Pancreas (tissue), 10 donors: ENCODE results near the gene NUP43. TPM values are rescaled to one million over a fixed set of nuclear protein-coding genes. Genes with fewer than 3 reads are reported as not detected.
A peak's percentile ranks its signal among the peaks of the same experiment; 100 is the strongest.

Experiments used
- ATAC-seq, 4 donors: fragments of 200-7000 bp; cut with Tn5 transposase; one replicate each; pipeline versions ENCODE4 v1.8.0 to v1.9.1; 2020; ENCODE audit warnings: mild to moderate bottlenecking in 4 of 4, moderate library complexity in 4 of 4
- DNase-seq, 6 donors: peaks; one replicate each; pipeline ENCODE4 v3.0.0-alpha.2; 2020
- FAIRE-seq: peaks from 2 replicates; lab custom pipeline; 2012; peaks lifted over from hg19 to GRCh38; lab: Jason Lieb, UNC
- H3K27ac ChIP-seq, 4 donors: fragments of 200-600 bp; sonication (generic); 1 replicate in 3 of 4; 2 replicates in 1 of 4; pipeline versions ENCODE4 v1.5.0 to v1.8.0; 2020
- H3K27me3 ChIP-seq, 4 donors: fragments of 200-600 bp; one replicate each; pipeline ENCODE4 v1.8.0; 2021
- H3K36me3 ChIP-seq, 3 donors: fragments of 200-600 bp; sonication (generic) in 1 of 3; one replicate each; pipeline versions ENCODE4 v1.5.0 to v1.8.0; 2020 to 2021
- H3K4me1 ChIP-seq, 3 donors: fragments of 200-600 bp; one replicate each; pipeline ENCODE4 v1.8.0; 2021
- H3K4me3 ChIP-seq, 4 donors: fragments of 200-600 bp; sonication (generic) in 2 of 4; one replicate each; pipeline versions ENCODE4 v1.5.0 to v1.8.0; 2020 to 2021
- H3K9me3 ChIP-seq, 4 donors: fragments of 200-600 bp; one replicate each; pipeline ENCODE4 v1.8.0; 2021
- WGBS, 2 donors: extraction: QIAGEN DNeasy Blood & Tissue Kit; methylation state at CpG; one replicate each; pipeline ENCODE4 v1.1.7; 2013; 5-methylcytosine and 5-hydroxymethylcytosine counted together
- intact Hi-C, 3 donors: fragments of 100-400 bp; cut with DNase I; formaldehyde crosslinking; loops; one replicate each; pipeline versions ENCODE4 v1.11.1 to v1.14.2; 2022
- polyA plus RNA-seq, 2 donors: library from polyadenylated mRNA; stranded (reverse); fragments of 200-250 nt; gene quantifications; one replicate each; pipeline ENCODE4 v1.2.3, GENCODE V29; 2013
- total RNA-seq, 6 donors: library from RNA; stranded (reverse); fragmentation: NEBNext Ultra II Directional in 4 of 6; extraction: Animal tissue kit (Norgen Biotek cat#: 25700) in 4 of 6; gene quantifications; one replicate each; pipeline versions ENCODE4 v1.2.1 to v1.2.4, GENCODE V29; 2021 to 2023
- TF ChIP-seq, protein P1 (sequence below), 4 donors: fragments of 200-600 bp; sonication (generic) in 3 of 4; IDR thresholded peaks; one replicate each; pipeline versions ENCODE4 v1.5.0 to v1.8.0; 2021; ENCODE audit warnings: antibody characterized with exemption in 4 of 4
- donor health status: healthy with polysubstance abuse.
- donor health status: DM: no; HTN: no; CAD: no; lungs with moderate emphysema.
- donor health status: DM: no; HTN: no; CAD: no.
- donor health status: control.
- donor health status: control.
- donor health status: Bipolar disorder and iron deficiency.
- donor health status: DM: yes; HTN: yes; CAD: no.
- donor health status: DM: no; HTN: no; CAD: no.
- donor health status: DM: no; HTN: no; CAD: no.
- donor health status: DM: yes; HTN: yes; CAD: no.

Gene NUP43
- total and polyA plus RNA-seq, 8 donors, result 7.2 to 21.0 (median 15.3) TPM

DNA sequence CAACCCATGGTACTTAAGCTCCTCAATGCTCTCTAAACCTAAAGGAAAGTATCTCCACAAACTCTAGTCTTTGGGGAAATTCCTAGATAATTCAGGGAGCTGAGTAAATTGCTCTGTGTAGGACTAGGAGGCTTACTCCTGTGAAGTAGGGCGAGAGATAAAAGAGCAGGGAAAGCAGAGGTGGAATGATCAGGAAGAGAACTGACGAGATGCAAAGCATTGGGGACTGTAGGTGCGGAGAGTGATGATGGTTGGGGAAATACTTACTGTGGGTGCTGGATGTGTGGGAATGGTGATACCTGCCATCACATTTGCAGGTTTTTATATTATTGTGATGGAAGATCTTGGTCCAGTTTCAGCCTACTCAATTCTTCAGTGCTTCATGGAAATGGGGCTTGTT is 26.8 kb downstream of the NUP43 start:
- no peaks in the 10 kb centered on the region for H3K36me3 ChIP-seq
- DNase-seq (no peak), FAIRE-seq (no peak), ATAC-seq (no peak)
- H3K27ac ChIP-seq, result no peak overlapping the region
- intact Hi-C loops, result no loop called here
- 93 to 98% methylated on average over 3 of the region's 3 CpGs for WGBS, 2 donors
- H3K27me3 ChIP-seq, result no peaks in the 10 kb centered on the region
- H3K4me1 ChIP-seq, result peaks cover 13 to 20% (median 13%) of the 10 kb centered on the region in 3 donors
- H3K4me3 ChIP-seq, result no peak overlapping the region
- H3K9me3 ChIP-seq, result no peaks in the 10 kb centered on the region
- TF ChIP-seq, protein P1, sequence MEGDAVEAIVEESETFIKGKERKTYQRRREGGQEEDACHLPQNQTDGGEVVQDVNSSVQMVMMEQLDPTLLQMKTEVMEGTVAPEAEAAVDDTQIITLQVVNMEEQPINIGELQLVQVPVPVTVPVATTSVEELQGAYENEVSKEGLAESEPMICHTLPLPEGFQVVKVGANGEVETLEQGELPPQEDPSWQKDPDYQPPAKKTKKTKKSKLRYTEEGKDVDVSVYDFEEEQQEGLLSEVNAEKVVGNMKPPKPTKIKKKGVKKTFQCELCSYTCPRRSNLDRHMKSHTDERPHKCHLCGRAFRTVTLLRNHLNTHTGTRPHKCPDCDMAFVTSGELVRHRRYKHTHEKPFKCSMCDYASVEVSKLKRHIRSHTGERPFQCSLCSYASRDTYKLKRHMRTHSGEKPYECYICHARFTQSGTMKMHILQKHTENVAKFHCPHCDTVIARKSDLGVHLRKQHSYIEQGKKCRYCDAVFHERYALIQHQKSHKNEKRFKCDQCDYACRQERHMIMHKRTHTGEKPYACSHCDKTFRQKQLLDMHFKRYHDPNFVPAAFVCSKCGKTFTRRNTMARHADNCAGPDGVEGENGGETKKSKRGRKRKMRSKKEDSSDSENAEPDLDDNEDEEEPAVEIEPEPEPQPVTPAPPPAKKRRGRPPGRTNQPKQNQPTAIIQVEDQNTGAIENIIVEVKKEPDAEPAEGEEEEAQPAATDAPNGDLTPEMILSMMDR (IDR thresholded peaks at IDR 0.05), result no peak

DNA sequence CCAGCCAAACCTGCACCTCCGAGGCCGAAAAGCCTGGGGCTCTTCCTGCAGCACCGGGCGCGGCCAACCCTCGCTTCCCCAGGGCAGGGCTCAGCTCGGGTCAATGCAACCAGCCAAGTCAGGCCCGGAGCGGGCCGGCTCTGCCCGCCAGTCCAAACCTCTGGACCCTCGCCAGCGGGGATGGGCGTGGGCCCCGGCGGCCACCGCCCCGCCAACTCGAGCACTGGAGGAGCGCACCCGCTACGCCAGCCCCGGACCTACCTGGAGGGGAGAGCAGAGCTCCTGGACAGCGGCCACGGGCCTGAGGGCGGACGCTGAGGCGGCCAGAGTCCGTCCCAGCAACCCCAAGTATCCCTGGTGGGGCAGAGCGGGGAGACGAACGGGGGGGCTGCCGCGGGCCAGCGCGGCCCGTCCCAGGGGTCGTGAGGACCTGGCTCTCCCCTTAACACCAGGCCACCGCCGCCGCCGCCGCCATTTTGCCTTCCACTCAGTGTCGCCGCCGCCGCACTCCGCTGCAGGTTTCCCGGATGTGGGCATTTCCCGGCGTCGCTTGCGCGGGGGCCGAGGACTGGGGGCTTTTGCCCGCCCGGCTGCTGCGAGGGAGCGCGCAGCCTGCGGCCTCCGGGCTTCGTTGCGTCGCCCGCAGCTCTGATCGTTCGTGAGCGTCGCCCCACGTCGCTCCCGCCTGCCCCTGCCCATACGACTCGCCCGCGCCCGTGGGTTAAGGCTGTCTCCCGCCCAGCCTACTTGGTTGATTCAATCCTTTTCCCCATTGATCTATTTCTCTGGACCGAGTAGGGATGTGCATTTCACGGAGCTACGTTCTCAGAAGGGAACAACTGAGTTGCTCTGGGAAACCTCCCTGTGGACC is 28.5 kb downstream of the NUP43 start, which contains the start of gene LATS1:
TSS of gene LATS1 (minus strand) at position 514 of the 871 bp plus-strand sequence. CDS start 15,975 bp downstream, outside the sequence.
- intact Hi-C loops, result no loop called here
- Histone ChIP-seq H3K36me3 (no peaks in the 10 kb centered on the region), H3K9me3 (no peaks in the 10 kb centered on the region), H3K27ac (peak within 1 kb of the TSS; percentile 96 to 100 (median 99)), H3K4me3 (peak within 1 kb of the TSS; percentile 82 to 96 (median 92)), H3K27me3 (no peaks in the 10 kb centered on the region), H3K4me1 (peaks cover 7 to 20% (median 13%) of the 10 kb centered on the region in 3 donors)
- TF ChIP-seq, protein P1 (IDR thresholded peaks at IDR 0.05), result no peak
- WGBS, 2 donors, result 0% methylated on average over 70 to 82 of the region's 82 CpGs
- ATAC-seq (peak; percentile 90 to 95 (median 92)), DNase-seq (peak; percentile 91 to 97 (median 96)), FAIRE-seq (no peak)

DNA sequence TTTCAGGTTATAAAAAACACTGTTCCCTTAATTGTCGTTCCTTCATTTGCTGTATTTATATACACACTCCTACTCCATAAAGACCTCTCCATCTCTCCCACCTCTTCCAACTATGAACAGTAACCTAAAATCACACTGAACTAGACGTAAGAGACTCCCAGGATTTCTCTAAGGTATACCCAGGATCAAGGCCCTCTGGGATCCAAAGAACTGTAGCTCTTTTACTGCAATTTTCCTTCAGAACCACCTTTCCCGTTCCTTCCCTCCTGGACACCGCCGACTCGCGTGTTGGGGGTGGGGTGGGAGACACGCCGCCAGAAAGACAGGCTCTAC is 29.1 kb downstream of the NUP43 start:
- H3K27me3 ChIP-seq, result no peaks in the 10 kb centered on the region
- TF ChIP-seq, protein P1 (IDR thresholded peaks at IDR 0.05), result no peak
- FAIRE-seq (no peak), DNase-seq (no peak), ATAC-seq (peak in 2 of 4 donors; percentile 2 to 7)
- intact Hi-C loops, result no loop called here
- H3K4me3 ChIP-seq, result peak overlapping the region; percentile 82 to 96 (median 92)
- WGBS, 2 donors, result 0 to 1% methylated on average over 9 of the region's 9 CpGs
- H3K9me3 ChIP-seq, result no peaks in the 10 kb centered on the region
- no peaks in the 10 kb centered on the region for H3K36me3 ChIP-seq
- peaks cover 7 to 20% (median 13%) of the 10 kb centered on the region in 3 donors for H3K4me1 ChIP-seq
- peak overlapping the region; percentile 96 to 100 (median 99) for H3K27ac ChIP-seq

DNA sequence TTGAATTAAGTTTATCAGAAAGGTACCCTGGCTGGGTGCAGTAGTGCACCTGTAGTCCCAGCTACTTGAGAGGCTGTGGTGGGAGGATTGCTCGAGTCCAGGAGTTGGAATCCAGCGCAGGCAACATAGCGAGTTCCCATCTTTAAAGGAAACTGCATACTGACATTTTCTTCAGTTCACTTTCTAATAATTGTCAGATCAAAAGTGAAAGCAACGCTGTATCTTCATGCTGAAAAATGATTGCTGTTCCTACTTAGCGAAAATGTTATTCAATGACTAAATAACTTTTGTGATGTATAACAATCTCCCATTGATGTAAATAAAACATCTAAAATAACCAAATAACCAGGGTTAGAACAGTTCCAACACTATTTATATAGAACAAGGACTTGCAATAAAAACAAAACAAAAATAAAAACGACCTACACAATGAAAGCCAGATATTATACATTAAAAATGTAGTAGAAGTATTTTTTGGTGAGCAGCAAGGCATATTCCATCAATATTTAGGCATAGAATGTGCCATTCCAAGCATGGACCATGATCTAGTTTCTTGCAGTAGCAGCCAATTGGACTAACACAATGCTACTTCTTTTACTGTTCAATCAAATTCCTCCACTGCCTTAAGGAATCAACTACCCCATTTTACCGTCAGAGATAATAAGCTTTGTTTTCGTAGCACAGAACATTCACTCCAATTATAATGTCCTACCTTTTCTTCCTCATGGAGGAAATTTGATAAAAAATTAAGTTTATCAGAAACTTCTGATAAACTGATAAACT is 30.0 kb downstream of the NUP43 start:
- H3K9me3 ChIP-seq, result no peaks in the 10 kb centered on the region
- peak overlapping the region in 3 of 4 donors; percentile 82 to 96 (median 90) for H3K4me3 ChIP-seq
- no peaks in the 10 kb centered on the region for H3K27me3 ChIP-seq
- H3K27ac ChIP-seq, result peak overlapping the region in 2 of 4 donors; percentile 99 to 100
- intact Hi-C loops, result no loop called here
- no peaks in the 10 kb centered on the region for H3K36me3 ChIP-seq
- peaks cover 7 to 20% (median 13%) of the 10 kb centered on the region in 3 donors for H3K4me1 ChIP-seq
- TF ChIP-seq, protein P1 (IDR thresholded peaks at IDR 0.05), result no peak
- ATAC-seq (no peak), DNase-seq (no peak), FAIRE-seq (no peak)
- 14 to 21% methylated on average over 8 of the region's 8 CpGs for WGBS, 2 donors
